ENCODE measurements around the gene TLE6.
"Not testable (repeated sequence)": the region's sequence is repeated elsewhere in the genome, so short reads cannot be mapped to it uniquely, and the experiment has no call there.

Gene TLE6

GRCh38 chr19:2974342-2975041, 2.9 kb upstream of the TLE6 start:
- no peak for DNase-seq (ENCODE audit: low read depth)

DNA sequence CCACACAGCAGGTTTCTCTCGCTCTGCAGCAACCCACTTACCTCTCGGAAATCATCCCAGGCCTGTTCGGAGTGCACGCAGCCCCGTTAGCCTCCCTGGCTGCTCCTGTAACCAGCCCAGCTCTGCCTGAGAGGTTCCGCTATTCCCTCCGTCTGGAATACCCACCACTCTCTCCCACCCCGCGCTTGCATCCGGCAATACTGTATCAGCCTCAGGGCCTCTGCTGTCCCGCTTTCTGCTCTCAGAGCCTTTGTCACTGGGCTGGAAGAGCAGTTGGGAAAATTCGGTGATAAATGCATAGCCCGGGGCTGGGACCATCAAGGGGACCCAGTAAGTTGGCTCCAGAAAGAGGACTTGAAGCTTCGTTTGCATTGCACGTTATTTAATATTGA, 759 bp upstream of the TLE6 start:
- DNase-seq (ENCODE audit: low read depth), result no peak

GRCh38 chr19:2977746-2978138, 378 bp downstream of the TLE6 start:
- DNase-seq (ENCODE audit: low read depth), result no peak

DNA sequence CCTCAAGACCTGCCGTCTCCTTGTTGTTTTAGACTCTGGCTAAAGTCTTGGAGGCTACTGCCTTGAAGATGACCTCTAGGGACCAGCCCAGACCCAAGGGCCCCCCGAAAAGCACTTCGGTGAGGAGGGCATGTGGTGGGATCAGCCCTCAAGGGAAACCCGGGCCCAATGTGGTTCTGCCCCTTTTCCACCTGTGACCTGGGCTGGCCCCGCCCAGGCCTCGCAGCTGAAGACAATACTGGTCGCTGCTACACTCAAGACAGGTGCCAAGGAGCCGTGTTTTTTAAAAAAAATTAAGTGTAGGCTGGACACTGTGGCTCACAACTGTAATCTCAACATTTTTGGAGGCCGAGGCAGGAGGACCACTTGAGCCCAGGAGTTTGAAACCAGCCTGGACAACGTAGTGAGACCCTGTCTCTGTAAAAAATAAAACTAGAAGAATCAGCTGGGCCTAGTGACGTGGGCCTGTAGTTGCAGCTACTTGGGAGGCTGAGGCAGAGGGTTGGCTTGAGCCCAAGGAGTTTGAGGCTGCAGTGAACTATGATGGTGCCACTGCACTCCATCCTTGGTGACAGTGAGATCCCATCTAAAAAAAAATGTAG, 903 bp downstream of the TLE6 start:
- no peak for DNase-seq (ENCODE audit: low read depth)

DNA sequence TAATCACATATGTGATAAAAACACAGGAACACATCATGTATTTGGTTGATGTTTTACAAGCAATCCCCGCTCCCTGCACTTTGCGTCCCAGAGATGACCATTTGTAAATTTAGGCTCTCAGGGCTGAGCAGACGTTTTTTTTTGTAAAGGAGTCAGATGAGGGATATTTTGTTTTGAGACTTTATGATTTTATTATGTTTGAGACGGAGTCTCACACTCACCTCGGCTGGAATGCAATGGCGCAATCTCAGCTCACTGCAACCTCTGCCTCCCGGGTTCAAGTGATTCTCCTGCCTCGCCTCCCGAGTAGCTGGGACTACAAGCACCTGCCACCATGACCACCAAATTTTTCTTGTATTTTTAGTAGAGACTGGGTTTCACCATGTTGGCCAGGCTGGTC, 1.4 kb downstream of the TLE6 start:
- DNase-seq (ENCODE audit: low read depth), result no peak

GRCh38 chr19:2981898-2982297, 4.5 kb downstream of the TLE6 start:
- DNase-seq (ENCODE audit: low read depth), result no peak

DNA sequence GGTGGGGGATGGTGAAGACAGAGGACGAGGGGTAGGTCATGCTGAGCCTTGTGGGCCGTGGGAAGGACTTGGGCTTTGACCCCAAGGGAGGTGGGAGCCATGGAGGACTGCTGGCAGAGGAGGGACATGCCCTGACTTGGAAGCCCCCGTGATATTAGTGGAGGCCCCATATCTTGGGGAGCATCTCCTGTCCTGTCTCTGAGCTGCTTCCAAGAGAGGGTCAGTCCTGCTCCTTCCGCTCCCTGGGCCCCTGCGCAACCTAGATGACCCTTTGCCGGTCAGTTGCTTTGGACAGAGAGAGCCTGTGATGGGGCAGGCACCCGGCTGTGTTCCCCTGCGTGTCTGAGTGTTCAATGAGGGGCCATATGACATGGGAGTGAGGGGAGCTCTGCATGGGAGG, 5.2 kb downstream of the TLE6 start:
- DNase-seq (ENCODE audit: low read depth), result no peak

DNA sequence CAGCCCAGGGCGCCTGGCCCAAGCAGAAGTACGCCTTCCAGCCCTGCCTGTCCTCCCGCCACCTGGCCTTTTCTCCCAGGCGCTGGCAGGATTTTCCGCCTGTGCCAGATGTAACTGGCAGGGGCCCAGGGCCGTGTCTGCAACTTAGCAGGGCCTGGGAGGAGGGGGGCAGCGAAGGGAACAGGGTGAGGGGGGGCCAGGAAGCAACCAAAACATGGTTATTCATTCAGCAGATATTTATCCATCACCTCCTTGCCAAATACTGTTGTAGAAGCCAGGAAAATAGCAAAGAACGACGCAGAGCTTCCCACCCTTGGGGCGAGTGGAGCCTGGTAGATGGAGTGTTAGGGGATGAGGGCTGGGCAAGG, 5.6 kb downstream of the TLE6 start:
- no peak for DNase-seq (ENCODE audit: low read depth)

- no peak for DNase-seq (ENCODE audit: low read depth)
These were observed 6.2 kb downstream of the TLE6 start for GRCh38 chr19:2983351-2984214.

DNA sequence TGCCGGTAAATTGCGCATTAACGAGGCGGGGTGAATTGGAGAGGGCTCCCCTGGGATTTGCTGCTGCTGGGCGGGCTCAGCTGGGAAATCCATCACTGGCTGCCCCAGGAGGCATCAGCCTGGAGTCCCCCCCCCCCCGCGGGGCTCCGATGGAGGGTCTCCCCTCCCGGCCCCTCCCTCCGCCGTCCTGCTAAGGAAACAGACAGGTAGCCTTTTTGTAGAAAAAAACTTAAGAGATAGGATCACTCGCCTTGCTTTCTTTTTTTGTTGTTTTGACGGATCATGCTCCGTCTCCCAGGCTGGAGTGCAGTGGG, 6.8 kb downstream of the TLE6 start:
- DNase-seq (ENCODE audit: low read depth), result no peak

- DNase-seq (ENCODE audit: low read depth), result no peak
These were observed 9.7 kb downstream of the TLE6 start for GRCh38 chr19:2986951-2987524.

DNA sequence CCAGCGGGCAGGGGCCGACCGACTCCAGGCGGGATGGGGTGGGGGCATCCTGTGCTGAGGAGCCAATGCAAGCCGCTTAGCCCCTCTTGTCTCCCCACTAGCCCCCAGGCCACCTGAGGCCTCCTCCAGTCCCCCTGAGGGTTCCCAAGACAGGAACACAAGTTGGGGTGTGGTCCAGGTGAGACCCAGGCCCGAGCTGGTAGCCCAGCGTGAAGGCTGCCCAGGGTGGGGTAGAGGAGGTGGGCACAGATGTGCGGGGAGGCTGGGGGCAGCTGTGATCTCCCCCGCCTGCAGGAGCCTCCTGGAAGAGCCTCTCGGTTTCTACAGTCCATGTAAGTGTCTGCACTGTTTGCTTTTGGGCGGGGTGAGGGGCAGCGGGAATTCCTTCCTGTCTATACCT, 10.4 kb downstream of the TLE6 start:
- DNase-seq (ENCODE audit: low read depth), result no peak

GRCh38 chr19:2988568-2988967, 11.2 kb downstream of the TLE6 start:
- no peak for DNase-seq (ENCODE audit: low read depth)

DNA sequence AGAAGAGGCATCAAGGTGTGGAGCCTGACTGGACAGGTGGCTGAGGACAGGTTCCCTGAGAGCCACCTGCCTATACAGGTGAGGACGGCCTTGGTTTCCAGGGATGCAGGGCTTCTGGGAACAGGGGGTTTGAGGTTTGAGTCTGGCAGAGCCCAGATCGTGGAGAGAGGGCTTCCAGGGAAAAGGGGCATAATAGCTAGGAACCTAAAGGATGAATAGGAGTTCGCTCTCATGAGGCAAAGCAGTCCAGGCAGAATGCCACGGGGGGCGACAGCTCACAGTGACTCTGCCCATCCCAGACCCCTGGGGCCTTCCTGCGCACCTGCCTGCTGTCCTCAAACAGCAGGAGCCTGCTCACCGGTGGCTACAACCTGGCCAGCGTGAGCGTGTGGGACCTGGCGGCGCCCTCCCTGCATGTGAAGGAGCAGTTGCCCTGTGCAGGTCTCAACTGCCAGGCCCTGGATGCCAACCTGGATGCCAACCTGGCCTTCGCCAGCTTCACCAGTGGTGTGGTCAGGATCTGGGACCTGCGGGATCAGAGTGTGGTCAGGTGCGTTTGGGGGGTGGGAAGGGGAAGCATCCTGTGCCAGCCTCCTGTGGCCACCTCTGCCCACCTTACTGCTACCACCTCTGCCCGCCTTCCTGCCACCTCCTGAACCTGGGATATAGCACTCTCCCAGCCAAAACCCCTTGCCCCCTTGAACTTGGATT, 12.0 kb downstream of the TLE6 start:
- DNase-seq (ENCODE audit: low read depth), result no peak

- not testable (repeated sequence) for DNase-seq (ENCODE audit: low read depth)
These were observed 15.0 kb downstream of the TLE6 start for GRCh38 chr19:2992333-2992732.

- DNase-seq (ENCODE audit: low read depth), result no peak
These were observed 15.6 kb downstream of the TLE6 start for GRCh38 chr19:2992958-2993357.

DNA sequence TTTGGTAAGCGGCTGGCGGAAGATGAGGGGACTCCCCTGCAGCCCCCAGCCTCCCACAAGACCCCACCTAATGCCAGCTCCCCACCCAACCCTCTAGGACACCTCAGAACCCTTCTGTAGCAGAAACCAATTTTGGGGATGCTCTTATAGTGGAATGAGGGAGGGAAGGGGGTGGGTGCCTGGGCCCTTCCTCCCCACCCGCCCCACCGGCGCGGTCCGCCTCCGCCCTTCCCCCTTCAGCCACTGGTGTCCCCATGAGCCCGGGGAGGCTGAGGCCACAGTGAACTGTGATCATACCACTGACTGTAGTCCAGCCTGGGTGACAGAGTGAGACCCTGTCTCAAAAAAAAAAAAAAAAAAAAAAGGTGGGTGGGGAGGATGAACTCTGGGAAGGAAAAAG, 16.2 kb downstream of the TLE6 start:
- no peak for DNase-seq (ENCODE audit: low read depth)

DNA sequence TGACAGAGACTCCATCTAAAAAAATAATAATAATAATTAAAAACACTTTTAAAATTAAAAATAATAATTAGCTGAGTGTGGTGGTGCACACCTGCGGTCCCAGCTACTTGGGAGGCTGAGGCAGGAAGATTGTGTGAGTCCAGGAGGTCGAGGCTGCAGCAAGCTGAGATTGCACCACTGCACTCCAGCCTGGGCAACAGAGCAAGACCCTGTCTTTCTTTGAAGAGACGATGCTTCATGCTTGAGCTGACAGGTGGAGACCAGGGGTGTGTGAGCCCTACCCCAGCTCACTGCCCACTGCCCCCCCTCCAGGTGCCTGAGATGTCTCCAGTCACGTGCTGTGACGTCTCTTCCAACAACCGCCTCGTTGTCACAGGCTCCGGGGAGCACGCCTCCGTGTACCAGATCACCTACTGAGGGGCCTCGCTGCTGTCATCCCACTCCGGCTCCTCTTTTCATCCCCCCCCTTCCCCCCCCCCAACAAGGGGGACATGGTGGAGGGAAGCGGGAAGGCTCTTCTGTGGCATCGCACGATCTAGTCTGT, 17.3 kb downstream of the TLE6 start:
- DNase-seq (ENCODE audit: low read depth), result no peak

DNA sequence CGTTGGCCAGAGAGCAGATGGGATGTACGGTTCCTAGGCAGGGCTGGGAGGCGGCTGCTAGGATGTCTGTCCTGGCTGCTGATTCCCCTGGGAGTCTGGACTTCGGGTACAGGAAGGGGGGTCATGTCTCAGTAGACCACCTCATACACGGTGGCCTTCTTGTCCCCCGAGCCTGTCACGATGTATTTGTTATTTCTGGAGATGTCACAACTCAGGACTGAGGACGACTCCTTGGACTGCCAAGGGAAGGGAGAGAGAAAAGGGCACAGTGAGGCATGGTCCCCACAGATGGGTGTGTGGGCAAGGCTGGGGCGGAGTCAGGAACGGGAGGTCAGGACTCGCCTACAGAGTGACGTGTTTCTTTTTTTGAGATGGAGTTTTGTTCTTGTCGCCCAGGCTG, 20.4 kb downstream of the TLE6 start:
- no peak for DNase-seq (ENCODE audit: low read depth)

GRCh38 chr19:2998642-2999041, 21.3 kb downstream of the TLE6 start:
- no peak for DNase-seq (ENCODE audit: low read depth)

- no peak for DNase-seq (ENCODE audit: low read depth)
These were observed 24.0 kb downstream of the TLE6 start for GRCh38 chr19:3001235-3001800.

- no peak for DNase-seq (ENCODE audit: low read depth)
These were observed 25.7 kb downstream of the TLE6 start for GRCh38 chr19:3003046-3003445.

All from stimulated activated CD8-positive, alpha-beta memory T cell treated with anti-CD3 and anti-CD28 coated beads, Interleukin-15, amount 100 ng/mL, for 1 hour (primary cell).